ENCODE results near the gene HDLBP. TPM values are rescaled to one million over a fixed set of nuclear protein-coding genes. Genes with fewer than 3 reads are reported as not detected.

HDLBP gene
- total RNA-seq, 1 donor = 1,418 TPM

- DNase-seq (ENCODE audit: insufficient read length, low spot score, missing footprints) = peak; percentile 81
- peak overlapping the region; percentile 97 for H3K4me3 ChIP-seq (ENCODE audit: insufficient read depth, low read length)
- no peaks in the 10 kb centered on the region for H3K9me3 ChIP-seq (ENCODE audit: low read depth, low read length)
- H3K4me1 ChIP-seq (ENCODE audit: insufficient read depth, low read length) = peaks cover 46% of the 10 kb centered on the region
- peak overlapping the region; percentile 61 for H2AFZ ChIP-seq (ENCODE audit: low read length)
- peak overlapping the region; percentile 98 for H3K27ac ChIP-seq (ENCODE audit: low read depth, low read length)
- peaks cover 6% of the 10 kb centered on the region for H3K36me3 ChIP-seq (ENCODE audit: insufficient read depth, low read length)
- H4K20me1 ChIP-seq (ENCODE audit: insufficient read depth, low read length) = peaks cover 61% of the 10 kb centered on the region
- H3K79me2 ChIP-seq (ENCODE audit: insufficient read depth, low read length) = peaks cover 96% of the 10 kb centered on the region
- no peaks in the 10 kb centered on the region for H3K27me3 ChIP-seq (ENCODE audit: insufficient read depth, low read length)
- TF ChIP-seq, protein P1, sequence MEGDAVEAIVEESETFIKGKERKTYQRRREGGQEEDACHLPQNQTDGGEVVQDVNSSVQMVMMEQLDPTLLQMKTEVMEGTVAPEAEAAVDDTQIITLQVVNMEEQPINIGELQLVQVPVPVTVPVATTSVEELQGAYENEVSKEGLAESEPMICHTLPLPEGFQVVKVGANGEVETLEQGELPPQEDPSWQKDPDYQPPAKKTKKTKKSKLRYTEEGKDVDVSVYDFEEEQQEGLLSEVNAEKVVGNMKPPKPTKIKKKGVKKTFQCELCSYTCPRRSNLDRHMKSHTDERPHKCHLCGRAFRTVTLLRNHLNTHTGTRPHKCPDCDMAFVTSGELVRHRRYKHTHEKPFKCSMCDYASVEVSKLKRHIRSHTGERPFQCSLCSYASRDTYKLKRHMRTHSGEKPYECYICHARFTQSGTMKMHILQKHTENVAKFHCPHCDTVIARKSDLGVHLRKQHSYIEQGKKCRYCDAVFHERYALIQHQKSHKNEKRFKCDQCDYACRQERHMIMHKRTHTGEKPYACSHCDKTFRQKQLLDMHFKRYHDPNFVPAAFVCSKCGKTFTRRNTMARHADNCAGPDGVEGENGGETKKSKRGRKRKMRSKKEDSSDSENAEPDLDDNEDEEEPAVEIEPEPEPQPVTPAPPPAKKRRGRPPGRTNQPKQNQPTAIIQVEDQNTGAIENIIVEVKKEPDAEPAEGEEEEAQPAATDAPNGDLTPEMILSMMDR (IDR thresholded peaks at IDR 0.05; ENCODE audit: extremely low read depth, low read depth, low read length) = no peak
- peak overlapping the region; percentile 84 for H3K4me2 ChIP-seq (ENCODE audit: insufficient read depth, low read length)
Measured at GRCh38 chr2:241314226-241315092, 1.0 kb downstream of the HDLBP start.

DNA sequence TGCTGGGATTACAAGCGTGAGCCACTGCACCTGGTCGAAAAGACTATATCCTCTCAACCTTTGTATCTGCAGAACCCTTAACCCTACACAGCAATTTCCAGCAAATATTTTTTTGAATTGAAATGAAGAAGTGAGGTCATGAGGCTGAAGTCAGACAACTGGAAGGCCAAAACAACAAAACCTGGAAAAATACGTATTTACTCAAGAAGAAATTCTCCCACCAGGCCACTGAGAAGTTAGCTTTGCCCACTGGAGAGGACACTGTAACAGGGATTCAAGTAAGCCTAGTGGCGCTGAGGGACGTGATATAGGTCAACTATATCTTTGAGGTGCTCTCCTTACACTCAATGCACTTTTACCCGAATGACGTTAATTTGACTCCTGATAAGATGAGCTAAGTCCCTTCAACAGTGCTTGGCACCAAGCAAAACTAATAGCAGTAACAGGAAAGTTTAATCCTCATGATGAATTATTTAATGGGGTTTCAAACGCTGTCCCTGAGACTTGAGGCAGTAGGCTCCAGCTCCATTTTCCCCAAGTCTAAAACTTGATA is 1.9 kb downstream of the HDLBP start:
- TF ChIP-seq, protein P1 (IDR thresholded peaks at IDR 0.05; ENCODE audit: extremely low read depth, low read depth, low read length) = no peak
- H3K27me3 ChIP-seq (ENCODE audit: insufficient read depth, low read length) = no peaks in the 10 kb centered on the region
- H3K4me2 ChIP-seq (ENCODE audit: insufficient read depth, low read length) = peak overlapping the region; percentile 84
- no peak for DNase-seq (ENCODE audit: insufficient read length, low spot score, missing footprints)
- peak overlapping the region; percentile 98 for H3K27ac ChIP-seq (ENCODE audit: low read depth, low read length)
- peaks cover 96% of the 10 kb centered on the region for H3K79me2 ChIP-seq (ENCODE audit: insufficient read depth, low read length)
- H3K36me3 ChIP-seq (ENCODE audit: insufficient read depth, low read length) = peaks cover 6% of the 10 kb centered on the region
- H3K4me3 ChIP-seq (ENCODE audit: insufficient read depth, low read length) = peak overlapping the region; percentile 97
- H2AFZ ChIP-seq (ENCODE audit: low read length) = no peak overlapping the region
- H3K9me3 ChIP-seq (ENCODE audit: low read depth, low read length) = no peaks in the 10 kb centered on the region
- H4K20me1 ChIP-seq (ENCODE audit: insufficient read depth, low read length) = peaks cover 62% of the 10 kb centered on the region
- peaks cover 44% of the 10 kb centered on the region for H3K4me1 ChIP-seq (ENCODE audit: insufficient read depth, low read length)

- peak overlapping the region; percentile 17 for H3K4me2 ChIP-seq (ENCODE audit: insufficient read depth, low read length)
- DNase-seq (ENCODE audit: insufficient read length, low spot score, missing footprints) = no peak
Measured at GRCh38 chr2:241312082-241312481, 3.4 kb downstream of the HDLBP start.

More at GRCh38 chr2:241312082-241312481, 3.4 kb downstream of the HDLBP start:
- H3K4me3 ChIP-seq (ENCODE audit: insufficient read depth, low read length) = no peak overlapping the region
- H2AFZ ChIP-seq (ENCODE audit: low read length) = no peak overlapping the region
- peak overlapping the region; percentile 31 for H3K27ac ChIP-seq (ENCODE audit: low read depth, low read length)
- H3K36me3 ChIP-seq (ENCODE audit: insufficient read depth, low read length) = no peaks in the 10 kb centered on the region
- H3K9me3 ChIP-seq (ENCODE audit: low read depth, low read length) = no peaks in the 10 kb centered on the region
- peaks cover 38% of the 10 kb centered on the region for H3K4me1 ChIP-seq (ENCODE audit: insufficient read depth, low read length)
- TF ChIP-seq, protein P1 (IDR thresholded peaks at IDR 0.05; ENCODE audit: extremely low read depth, low read depth, low read length) = no peak
- H3K27me3 ChIP-seq (ENCODE audit: insufficient read depth, low read length) = no peaks in the 10 kb centered on the region
- H3K79me2 ChIP-seq (ENCODE audit: insufficient read depth, low read length) = peaks cover 95% of the 10 kb centered on the region
- peaks cover 61% of the 10 kb centered on the region for H4K20me1 ChIP-seq (ENCODE audit: insufficient read depth, low read length)

All from osteoblast (primary cell).